ENCODE results near the gene RASAL2. TPM values are rescaled to one million over a fixed set of nuclear protein-coding genes. Genes with fewer than 3 reads are reported as not detected.

The RASAL2 gene
- total RNA-seq, 4 donors from 2014 or later, result 31.8 to 48.3 (median 37.8) TPM

GRCh38 chr1:178492341-178492740, 398.4 kb downstream of the RASAL2 start:
- Histone ChIP-seq H3K4me1 (no peaks in the 10 kb centered on the region), H3K27ac (no peak overlapping the region), H3K9me3 (no peaks in the 10 kb centered on the region), H3K4me3 (no peak overlapping the region), H3K36me3 (no peaks in the 10 kb centered on the region), H3K27me3 (no peaks in the 10 kb centered on the region)
- DNase-seq (ENCODE audit: low spot score in 2 of 2), result no peak
- TF ChIP-seq POLR2A (IDR thresholded peaks at IDR 0.05) (no peak), POLR2AphosphoS5 (IDR thresholded peaks at IDR 0.05) (no peak), EP300 (IDR thresholded peaks at IDR 0.05) (no peak)
- TF ChIP-seq, protein P1, sequence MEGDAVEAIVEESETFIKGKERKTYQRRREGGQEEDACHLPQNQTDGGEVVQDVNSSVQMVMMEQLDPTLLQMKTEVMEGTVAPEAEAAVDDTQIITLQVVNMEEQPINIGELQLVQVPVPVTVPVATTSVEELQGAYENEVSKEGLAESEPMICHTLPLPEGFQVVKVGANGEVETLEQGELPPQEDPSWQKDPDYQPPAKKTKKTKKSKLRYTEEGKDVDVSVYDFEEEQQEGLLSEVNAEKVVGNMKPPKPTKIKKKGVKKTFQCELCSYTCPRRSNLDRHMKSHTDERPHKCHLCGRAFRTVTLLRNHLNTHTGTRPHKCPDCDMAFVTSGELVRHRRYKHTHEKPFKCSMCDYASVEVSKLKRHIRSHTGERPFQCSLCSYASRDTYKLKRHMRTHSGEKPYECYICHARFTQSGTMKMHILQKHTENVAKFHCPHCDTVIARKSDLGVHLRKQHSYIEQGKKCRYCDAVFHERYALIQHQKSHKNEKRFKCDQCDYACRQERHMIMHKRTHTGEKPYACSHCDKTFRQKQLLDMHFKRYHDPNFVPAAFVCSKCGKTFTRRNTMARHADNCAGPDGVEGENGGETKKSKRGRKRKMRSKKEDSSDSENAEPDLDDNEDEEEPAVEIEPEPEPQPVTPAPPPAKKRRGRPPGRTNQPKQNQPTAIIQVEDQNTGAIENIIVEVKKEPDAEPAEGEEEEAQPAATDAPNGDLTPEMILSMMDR (IDR thresholded peaks at IDR 0.05), result no peak
- WGBS, result 88% methylated on average over 11 of the region's 11 CpGs

DNA sequence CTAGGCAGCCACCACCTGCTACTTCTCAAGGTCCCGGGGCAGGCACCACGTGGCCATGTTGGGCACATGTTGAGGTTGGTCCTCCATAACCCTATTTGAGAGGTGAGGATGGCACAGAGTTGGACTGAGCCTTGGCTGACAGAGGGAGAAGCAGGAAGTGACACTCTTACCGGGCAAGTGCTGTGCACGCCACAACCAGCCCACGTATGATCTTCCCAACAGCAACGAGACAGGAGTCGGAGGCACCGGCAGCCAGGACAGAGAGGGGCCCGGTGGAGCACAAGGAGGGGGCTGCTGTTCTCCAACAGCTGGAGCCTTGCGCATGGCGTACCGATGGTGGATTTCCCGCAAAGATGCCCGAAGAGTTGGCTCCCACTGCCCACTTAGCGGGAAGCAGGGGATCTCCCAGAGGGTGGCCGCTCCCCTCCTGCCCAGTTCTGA, 399.4 kb downstream of the RASAL2 start:
- DNase-seq (ENCODE audit: low spot score in 2 of 2), result no peak
- no peaks in the 10 kb centered on the region for H3K36me3 ChIP-seq
- no peak overlapping the region for H3K27ac ChIP-seq
- H3K4me1 ChIP-seq, result no peaks in the 10 kb centered on the region
- WGBS, result 87% methylated on average over 7 of the region's 16 CpGs
- H3K9me3 ChIP-seq, result no peaks in the 10 kb centered on the region
- TF ChIP-seq EP300 (IDR thresholded peaks at IDR 0.05) (no peak), POLR2A (IDR thresholded peaks at IDR 0.05) (no peak), POLR2AphosphoS5 (IDR thresholded peaks at IDR 0.05) (no peak)
- TF ChIP-seq, protein P1 (IDR thresholded peaks at IDR 0.05), result no peak
- no peak overlapping the region for H3K4me3 ChIP-seq
- no peaks in the 10 kb centered on the region for H3K27me3 ChIP-seq

DNA sequence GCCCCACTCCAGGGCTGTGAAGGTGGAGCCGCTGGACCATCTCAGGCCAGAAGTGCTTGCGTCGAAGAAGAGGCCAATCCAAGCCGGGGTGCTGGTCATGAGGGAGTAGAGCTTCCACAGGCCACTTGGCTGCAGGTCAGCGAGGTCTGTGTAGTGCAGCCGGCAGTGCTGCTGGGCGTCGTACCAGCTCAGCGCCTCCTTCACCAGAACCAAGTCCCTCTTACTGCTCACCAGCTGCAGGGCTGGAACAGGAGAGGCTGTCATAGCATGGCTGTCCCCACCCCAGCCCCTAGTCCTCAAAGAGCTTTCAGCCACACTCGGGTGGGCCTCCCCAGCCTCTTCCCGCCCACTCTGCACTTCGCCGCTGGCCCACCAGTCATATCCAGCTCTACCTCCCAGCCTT, 400.7 kb downstream of the RASAL2 start:
- H3K9me3 ChIP-seq, result no peaks in the 10 kb centered on the region
- no peaks in the 10 kb centered on the region for H3K27me3 ChIP-seq
- DNase-seq (ENCODE audit: low spot score in 2 of 2), result no peak
- no peak overlapping the region for H3K4me3 ChIP-seq
- WGBS, result 96% methylated on average over 5 of the region's 13 CpGs
- H3K27ac ChIP-seq, result no peak overlapping the region
- H3K36me3 ChIP-seq, result no peaks in the 10 kb centered on the region
- no peaks in the 10 kb centered on the region for H3K4me1 ChIP-seq
- TF ChIP-seq EP300 (IDR thresholded peaks at IDR 0.05), result no peak
- TF ChIP-seq, protein P1 (IDR thresholded peaks at IDR 0.05), result no peak
- no peak for TF ChIP-seq POLR2AphosphoS5 (IDR thresholded peaks at IDR 0.05)
- no peak for TF ChIP-seq POLR2A (IDR thresholded peaks at IDR 0.05)

DNA sequence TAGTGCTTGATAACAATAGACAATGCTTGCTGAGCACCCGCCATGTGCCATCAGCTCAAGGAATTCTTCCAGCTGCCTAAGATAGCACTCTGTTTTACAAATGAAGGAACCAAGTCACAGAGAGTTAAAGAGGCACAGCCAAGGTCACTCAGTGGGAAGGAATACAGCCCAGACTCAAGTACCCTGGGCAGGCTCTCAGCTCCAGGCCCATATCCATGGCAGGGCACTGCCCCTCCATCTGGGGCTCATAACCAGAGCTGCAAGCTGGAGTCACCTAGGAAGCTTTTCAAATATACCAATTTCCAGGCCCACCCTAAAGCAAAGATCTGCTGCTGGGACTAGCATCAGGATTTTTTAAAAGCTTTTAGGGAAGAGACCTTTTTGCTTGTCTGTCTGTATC, 401.3 kb downstream of the RASAL2 start:
- H3K27me3 ChIP-seq, result no peaks in the 10 kb centered on the region
- no peaks in the 10 kb centered on the region for H3K9me3 ChIP-seq
- no peaks in the 10 kb centered on the region for H3K36me3 ChIP-seq
- WGBS, result 100% methylated on average over 1 of the region's 1 CpG
- no peak overlapping the region for H3K4me3 ChIP-seq
- no peak for DNase-seq (ENCODE audit: low spot score in 2 of 2)
- TF ChIP-seq, protein P1 (IDR thresholded peaks at IDR 0.05), result no peak
- TF ChIP-seq POLR2A (IDR thresholded peaks at IDR 0.05), result no peak
- no peak for TF ChIP-seq POLR2AphosphoS5 (IDR thresholded peaks at IDR 0.05)
- TF ChIP-seq EP300 (IDR thresholded peaks at IDR 0.05), result no peak
- no peak overlapping the region for H3K27ac ChIP-seq
- H3K4me1 ChIP-seq, result no peaks in the 10 kb centered on the region

- no peaks in the 10 kb centered on the region for H3K36me3 ChIP-seq
- no peak overlapping the region for H3K4me3 ChIP-seq
- no peaks in the 10 kb centered on the region for H3K9me3 ChIP-seq
- no peak overlapping the region for H3K27ac ChIP-seq
- WGBS, result 86% methylated on average over 16 of the region's 16 CpGs
- no peaks in the 10 kb centered on the region for H3K27me3 ChIP-seq
- TF ChIP-seq EP300 (IDR thresholded peaks at IDR 0.05) (no peak), POLR2A (IDR thresholded peaks at IDR 0.05) (no peak), POLR2AphosphoS5 (IDR thresholded peaks at IDR 0.05) (no peak)
- TF ChIP-seq, protein P1 (IDR thresholded peaks at IDR 0.05), result no peak
- H3K4me1 ChIP-seq, result no peaks in the 10 kb centered on the region
- no peak for DNase-seq (ENCODE audit: low spot score in 2 of 2)
These were observed 402.0 kb downstream of the RASAL2 start for GRCh38 chr1:178495741-178496409.

Data from suprapubic skin (tissue), 4 donors.